Liver (tissue), 9 donors: Measurements from ENCODE around the gene CPNE4. TPM values are rescaled to one million over a fixed set of nuclear protein-coding genes. Genes with fewer than 3 reads are reported as not detected.

ENCODE experiments used
- DNase-seq: peaks from one replicate; pipeline ENCODE4 v3.0.0-alpha.2; 2017; ENCODE audit warnings: low spot score
- H3K27ac ChIP-seq, 2 donors: one replicate each; pipeline ENCODE4 v1.7.0; 2013; ENCODE audit warnings: inconsistent platforms in 2 of 2, low read length in 2 of 2, control low read depth in 1 of 2, low read depth in 1 of 2, mild to moderate bottlenecking in 1 of 2
- H3K27me3 ChIP-seq, 4 donors: one replicate each; pipeline versions ENCODE4 v1.6.1 to v1.7.0; 2013; ENCODE audit warnings: low read length in 3 of 4, inconsistent platforms in 1 of 4, mild to moderate bottlenecking in 1 of 4, moderate library complexity in 1 of 4; ENCODE audit not compliant: control insufficient read depth in 4 of 4, insufficient read depth in 4 of 4
- H3K36me3 ChIP-seq, 4 donors: one replicate each; pipeline versions ENCODE4 v1.6.1 to v1.7.0; 2013; ENCODE audit warnings: low read length in 3 of 4, mild to moderate bottlenecking in 3 of 4, low read depth in 1 of 4, moderate library complexity in 1 of 4; ENCODE audit not compliant: control insufficient read depth in 4 of 4, insufficient read depth in 3 of 4
- H3K4me1 ChIP-seq, 4 donors: one replicate each; pipeline versions ENCODE4 v1.6.1 to v1.7.0; 2013; ENCODE audit warnings: low read length in 3 of 4, mild to moderate bottlenecking in 3 of 4, moderate library complexity in 1 of 4; ENCODE audit not compliant: control insufficient read depth in 4 of 4, insufficient read depth in 4 of 4
- H3K4me3 ChIP-seq, 3 donors: one replicate each; pipeline versions ENCODE4 v1.6.1 to v1.7.0; 2013; ENCODE audit warnings: low read length in 3 of 3, control low read depth in 1 of 3, low read depth in 1 of 3, mild to moderate bottlenecking in 1 of 3
- H3K9ac ChIP-seq, 2 donors: one replicate each; pipeline ENCODE4 v1.7.0; 2013; ENCODE audit warnings: low read length in 2 of 2, mild to moderate bottlenecking in 2 of 2, moderate library complexity in 2 of 2, control low read depth in 1 of 2, low read depth in 1 of 2
- H3K9me3 ChIP-seq, 4 donors: one replicate each; pipeline versions ENCODE4 v1.6.1 to v1.7.0; 2013; ENCODE audit warnings: low read length in 3 of 4; ENCODE audit not compliant: control insufficient read depth in 4 of 4
- EGR1 ChIP-seq, 2 donors: IDR thresholded peaks; 2 replicates each; pipeline ENCODE4 v1.6.1; 2016 to 2018; ENCODE audit warnings: antibody characterized with exemption in 2 of 2, low read depth in 2 of 2
- FOXA1 ChIP-seq: IDR thresholded peaks from 2 replicates; pipeline ENCODE4 v1.6.1; 2016; ENCODE audit warnings: antibody characterized with exemption
- FOXA2 ChIP-seq: IDR thresholded peaks from 2 replicates; pipeline ENCODE4 v1.6.1; 2016; ENCODE audit warnings: antibody characterized with exemption
- GABPA ChIP-seq, 2 donors: IDR thresholded peaks in 1 of 2; conservative IDR thresholded peaks in 1 of 2; 2 replicates each; pipeline ENCODE4 v1.6.1; 2016; ENCODE audit warnings: antibody characterized with exemption in 2 of 2, mild to moderate bottlenecking in 1 of 2, moderate library complexity in 1 of 2
- HNF4A ChIP-seq, 2 donors: conservative IDR thresholded peaks; 2 replicates each; pipeline ENCODE4 v1.6.1; 2016; ENCODE audit warnings: antibody characterized with exemption in 2 of 2, mild to moderate bottlenecking in 2 of 2
- HNF4G ChIP-seq: IDR thresholded peaks from 2 replicates; pipeline ENCODE4 v1.6.1; 2016; ENCODE audit warnings: antibody characterized with exemption
- JUND ChIP-seq, 2 donors: IDR thresholded peaks; 2 replicates each; pipeline ENCODE4 v1.6.1; 2016; ENCODE audit warnings: antibody characterized with exemption in 2 of 2
- MAX ChIP-seq: IDR thresholded peaks from 2 replicates; pipeline ENCODE4 v1.6.1; 2016; ENCODE audit warnings: antibody characterized with exemption
- NR2F2 ChIP-seq: IDR thresholded peaks from 2 replicates; pipeline ENCODE4 v1.6.1; 2016; ENCODE audit warnings: antibody characterized with exemption
- RAD21 ChIP-seq, 2 donors: IDR thresholded peaks; 2 replicates each; pipeline ENCODE4 v1.6.1; 2016; ENCODE audit warnings: antibody characterized with exemption in 2 of 2, mild to moderate bottlenecking in 2 of 2
- REST ChIP-seq: IDR thresholded peaks from 2 replicates; pipeline ENCODE4 v1.6.1; 2016; ENCODE audit warnings: antibody characterized with exemption, mild to moderate bottlenecking
- RXRA ChIP-seq, 2 donors: IDR thresholded peaks; 2 replicates each; pipeline ENCODE4 v1.6.1; 2017 to 2018; ENCODE audit warnings: antibody characterized with exemption in 2 of 2, mild to moderate bottlenecking in 1 of 2
- SP1 ChIP-seq: IDR thresholded peaks from 2 replicates; pipeline ENCODE4 v1.6.1; 2018; ENCODE audit warnings: antibody characterized with exemption, mild to moderate bottlenecking
- TAF1 ChIP-seq: conservative IDR thresholded peaks from 2 replicates; pipeline ENCODE4 v1.6.1; 2016; ENCODE audit warnings: antibody characterized with exemption, mild to moderate bottlenecking
- YY1 ChIP-seq: IDR thresholded peaks from 2 replicates; pipeline ENCODE4 v1.6.1; 2016; ENCODE audit warnings: antibody characterized with exemption, mild to moderate bottlenecking
- WGBS: extraction: QIAGEN DNeasy Blood & Tissue Kit; methylation state at CpG from one replicate; pipeline ENCODE4 v1.1.7; 2013; 5-methylcytosine and 5-hydroxymethylcytosine counted together
- polyA plus RNA-seq, 2 donors: library from polyadenylated mRNA; stranded (reverse) in 1 of 2; unstranded in 1 of 2; fragments of 200-250 nt in 1 of 2; fragments of >200 nt in 1 of 2; fragmentation: Nextera tagmentation in 1 of 2; extraction: Ambion mirVana in 1 of 2; gene quantifications; one replicate each; pipeline versions ENCODE4 v1.2.1 to v1.2.3, GENCODE V29; 2013 to 2015
- total RNA-seq, 2 donors: library from RNA; depleted of rRNA; stranded (reverse); fragments of >200 nt; gene quantifications; one replicate each; pipeline ENCODE4 v1.2.3, GENCODE V29; 2014
- TF ChIP-seq, protein P1 (sequence below): IDR thresholded peaks from 2 replicates; pipeline ENCODE4 v1.6.1; 2016; ENCODE audit warnings: antibody characterized with exemption
- TF ChIP-seq, protein P2 (sequence below): fragments of 150-350 bp; IDR thresholded peaks from 2 replicates; pipeline ENCODE4 v1.5.1; 2017; ENCODE audit warnings: improper control_type of control experiment, low read depth, low read length; ENCODE audit not compliant: missing input control
- TF ChIP-seq, protein P3 (sequence below): IDR thresholded peaks from 2 replicates; pipeline ENCODE4 v1.6.1; 2016; ENCODE audit warnings: antibody characterized with exemption
- donor health status: healthy.
- donor health status: healthy.
- donor health status: healthy.
- donor health status: healthy.
- donor health status: healthy.

The CPNE4 gene
- total and polyA plus RNA-seq, 4 donors, result under 0.01 to 0.03 TPM; not detected in 2

DNA sequence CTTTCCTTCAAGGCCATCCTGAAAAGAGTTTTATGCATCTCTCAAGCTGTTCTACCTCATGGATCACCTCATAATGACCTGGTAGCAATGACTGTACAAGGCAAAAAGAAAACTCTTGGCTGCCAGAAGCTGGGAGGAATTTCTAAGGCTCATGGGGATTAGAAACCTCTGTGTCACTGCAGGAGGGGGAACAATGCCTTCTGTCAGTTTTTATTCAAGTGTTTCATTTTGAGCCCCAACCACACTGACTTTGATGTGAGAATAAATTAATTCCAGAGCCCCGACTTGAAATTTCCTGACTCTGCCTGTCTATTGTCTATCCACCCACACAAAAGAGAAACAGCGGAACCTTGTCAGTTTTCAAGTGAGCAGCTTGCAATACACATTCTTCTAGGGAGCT lies 473.3 kb downstream of the CPNE4 start:
- H3K27ac ChIP-seq, result no peak overlapping the region
- H3K27me3 ChIP-seq, result peaks cover 0 to 6% (median 0%) of the 10 kb centered on the region in 4 donors
- H3K9me3 ChIP-seq, result no peaks in the 10 kb centered on the region
- no peak overlapping the region for H3K9ac ChIP-seq
- no peaks in the 10 kb centered on the region for H3K4me1 ChIP-seq
- no peaks in the 10 kb centered on the region for H3K36me3 ChIP-seq
- WGBS, result 71% methylated on average over 2 of the region's 2 CpGs
- TF ChIP-seq HNF4G, result no peak
- no peak for DNase-seq
- H3K4me3 ChIP-seq, result no peak overlapping the region

DNA sequence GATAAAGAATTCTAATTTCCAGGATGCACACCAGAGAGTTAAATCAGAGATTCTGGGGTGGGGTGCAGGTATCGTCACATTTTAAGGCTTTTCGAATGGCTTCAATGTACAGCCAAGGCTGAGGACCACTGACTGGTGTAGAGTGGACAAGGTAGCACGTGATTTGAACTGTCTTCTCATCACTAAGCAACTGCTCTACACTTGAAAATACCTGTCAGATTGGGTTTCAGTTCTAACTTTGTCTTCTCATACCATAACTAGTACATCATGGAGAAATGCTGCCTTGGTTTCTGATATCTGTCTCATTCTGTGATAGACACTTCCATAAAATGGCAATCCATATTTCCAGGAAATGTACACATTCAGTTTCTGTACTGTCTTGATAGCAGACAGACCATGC lies 474.0 kb downstream of the CPNE4 start:
- Histone ChIP-seq H3K9me3 (no peaks in the 10 kb centered on the region), H3K27me3 (peaks cover 0 to 6% (median 0%) of the 10 kb centered on the region in 4 donors), H3K36me3 (no peaks in the 10 kb centered on the region), H3K27ac (no peak overlapping the region), H3K4me3 (no peak overlapping the region), H3K9ac (no peak overlapping the region), H3K4me1 (no peaks in the 10 kb centered on the region)
- 83% methylated on average over 3 of the region's 3 CpGs for WGBS
- DNase-seq, result no peak
- TF ChIP-seq RXRA (IDR thresholded peaks at IDR 0.05) (no peak), SP1 (no peak), EGR1 (IDR thresholded peaks at IDR 0.05; ENCODE audit: low read depth in 2 of 2) (no peak), MAX (no peak), JUND (IDR thresholded peaks at IDR 0.05) (no peak), RAD21 (IDR thresholded peaks at IDR 0.05) (no peak), YY1 (no peak)
- TF ChIP-seq, protein P1, sequence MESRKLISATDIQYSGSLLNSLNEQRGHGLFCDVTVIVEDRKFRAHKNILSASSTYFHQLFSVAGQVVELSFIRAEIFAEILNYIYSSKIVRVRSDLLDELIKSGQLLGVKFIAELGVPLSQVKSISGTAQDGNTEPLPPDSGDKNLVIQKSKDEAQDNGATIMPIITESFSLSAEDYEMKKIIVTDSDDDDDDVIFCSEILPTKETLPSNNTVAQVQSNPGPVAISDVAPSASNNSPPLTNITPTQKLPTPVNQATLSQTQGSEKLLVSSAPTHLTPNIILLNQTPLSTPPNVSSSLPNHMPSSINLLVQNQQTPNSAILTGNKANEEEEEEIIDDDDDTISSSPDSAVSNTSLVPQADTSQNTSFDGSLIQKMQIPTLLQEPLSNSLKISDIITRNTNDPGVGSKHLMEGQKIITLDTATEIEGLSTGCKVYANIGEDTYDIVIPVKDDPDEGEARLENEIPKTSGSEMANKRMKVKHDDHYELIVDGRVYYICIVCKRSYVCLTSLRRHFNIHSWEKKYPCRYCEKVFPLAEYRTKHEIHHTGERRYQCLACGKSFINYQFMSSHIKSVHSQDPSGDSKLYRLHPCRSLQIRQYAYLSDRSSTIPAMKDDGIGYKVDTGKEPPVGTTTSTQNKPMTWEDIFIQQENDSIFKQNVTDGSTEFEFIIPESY, result no peak

GRCh38 chr3:131555456-131555855 lies 479.4 kb downstream of the CPNE4 start:
- H3K36me3 ChIP-seq, result no peaks in the 10 kb centered on the region
- no peaks in the 10 kb centered on the region for H3K27me3 ChIP-seq
- H3K27ac ChIP-seq, result no peak overlapping the region
- no peak for TF ChIP-seq GABPA (IDR thresholded peaks at IDR 0.05 in 1 of 2, conservative IDR thresholded peaks at IDR 0.05 in 1 of 2)
- TF ChIP-seq, protein P1, result no peak
- TF ChIP-seq SP1, result no peak
- no peak for TF ChIP-seq TAF1
- TF ChIP-seq, protein P2, sequence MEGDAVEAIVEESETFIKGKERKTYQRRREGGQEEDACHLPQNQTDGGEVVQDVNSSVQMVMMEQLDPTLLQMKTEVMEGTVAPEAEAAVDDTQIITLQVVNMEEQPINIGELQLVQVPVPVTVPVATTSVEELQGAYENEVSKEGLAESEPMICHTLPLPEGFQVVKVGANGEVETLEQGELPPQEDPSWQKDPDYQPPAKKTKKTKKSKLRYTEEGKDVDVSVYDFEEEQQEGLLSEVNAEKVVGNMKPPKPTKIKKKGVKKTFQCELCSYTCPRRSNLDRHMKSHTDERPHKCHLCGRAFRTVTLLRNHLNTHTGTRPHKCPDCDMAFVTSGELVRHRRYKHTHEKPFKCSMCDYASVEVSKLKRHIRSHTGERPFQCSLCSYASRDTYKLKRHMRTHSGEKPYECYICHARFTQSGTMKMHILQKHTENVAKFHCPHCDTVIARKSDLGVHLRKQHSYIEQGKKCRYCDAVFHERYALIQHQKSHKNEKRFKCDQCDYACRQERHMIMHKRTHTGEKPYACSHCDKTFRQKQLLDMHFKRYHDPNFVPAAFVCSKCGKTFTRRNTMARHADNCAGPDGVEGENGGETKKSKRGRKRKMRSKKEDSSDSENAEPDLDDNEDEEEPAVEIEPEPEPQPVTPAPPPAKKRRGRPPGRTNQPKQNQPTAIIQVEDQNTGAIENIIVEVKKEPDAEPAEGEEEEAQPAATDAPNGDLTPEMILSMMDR, result no peak
- TF ChIP-seq HNF4A (conservative IDR thresholded peaks at IDR 0.05), result no peak
- TF ChIP-seq JUND (IDR thresholded peaks at IDR 0.05), result no peak
- TF ChIP-seq, protein P3, sequence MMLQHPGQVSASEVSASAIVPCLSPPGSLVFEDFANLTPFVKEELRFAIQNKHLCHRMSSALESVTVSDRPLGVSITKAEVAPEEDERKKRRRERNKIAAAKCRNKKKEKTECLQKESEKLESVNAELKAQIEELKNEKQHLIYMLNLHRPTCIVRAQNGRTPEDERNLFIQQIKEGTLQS, result no peak
- TF ChIP-seq FOXA1, result no peak
- TF ChIP-seq NR2F2, result no peak
- no peak for TF ChIP-seq REST
- TF ChIP-seq YY1, result no peak
- no peak for TF ChIP-seq EGR1 (IDR thresholded peaks at IDR 0.05; ENCODE audit: low read depth in 2 of 2)
- no peak for TF ChIP-seq RAD21 (IDR thresholded peaks at IDR 0.05)
- TF ChIP-seq RXRA (IDR thresholded peaks at IDR 0.05), result no peak
- no peak for TF ChIP-seq HNF4G
- no peak for TF ChIP-seq MAX
- TF ChIP-seq FOXA2, result no peak
- H3K4me3 ChIP-seq, result no peak overlapping the region
- H3K4me1 ChIP-seq, result no peaks in the 10 kb centered on the region
- DNase-seq, result no peak
- H3K9ac ChIP-seq, result no peak overlapping the region
- 96% methylated on average over 2 of the region's 2 CpGs for WGBS
- no peaks in the 10 kb centered on the region for H3K9me3 ChIP-seq
